ENCODE results near the gene CCDC9. TPM values are rescaled to one million over a fixed set of nuclear protein-coding genes. Genes with fewer than 3 reads are reported as not detected.
A peak's percentile ranks its signal among the peaks of the same experiment; 100 is the strongest.

Gene CCDC9
- total RNA-seq, 4 donors from 2014 or later = 20.9 to 27.5 (median 22.4) TPM

DNA sequence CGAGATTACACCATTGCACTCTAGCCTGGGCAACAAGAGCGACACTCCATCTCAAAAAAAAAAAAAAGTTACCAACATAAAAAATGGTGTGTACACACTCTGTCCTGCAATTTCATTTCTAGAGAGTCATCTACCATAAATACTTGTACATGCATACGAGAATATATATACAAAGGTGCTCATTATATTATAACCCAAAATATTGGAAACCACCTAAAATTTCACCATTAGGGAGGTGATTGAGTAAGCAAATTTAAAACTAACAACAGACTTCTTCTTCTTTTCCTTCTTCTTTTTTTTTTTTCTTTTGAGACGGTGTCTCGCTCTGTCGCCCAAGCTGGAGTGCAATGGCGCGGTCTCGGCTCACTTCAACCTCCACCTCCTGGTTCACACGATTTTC lies 45.9 kb downstream of the CCDC9 start:
- DNase-seq = no peak
- no peak overlapping the region for H3K4me3 ChIP-seq
- in situ Hi-C loops (cut with MboI; ENCODE audit: low pct_ligation_motif_present in 1 of 4, low pct_unique_long_range_greater_than_20kb in 1 of 4, low sequenced_read_pairs in 3 of 4) (loop anchor here in 1 of 4 donors (25.0 kb wide), 1 partner anchor 410 kb away; the partner anchor contains the start of gene EHD2), intact Hi-C loops (cut with DNase I; ENCODE audit: low total_unique reads) (no loop called here)
- H3K27ac ChIP-seq = no peak overlapping the region
- TF ChIP-seq POLR2A (IDR thresholded peaks at IDR 0.05) (no peak), POLR2AphosphoS5 (IDR thresholded peaks at IDR 0.05) (no peak), EP300 (IDR thresholded peaks at IDR 0.05; ENCODE audit: low read depth) (no peak)
- TF ChIP-seq, protein P1, sequence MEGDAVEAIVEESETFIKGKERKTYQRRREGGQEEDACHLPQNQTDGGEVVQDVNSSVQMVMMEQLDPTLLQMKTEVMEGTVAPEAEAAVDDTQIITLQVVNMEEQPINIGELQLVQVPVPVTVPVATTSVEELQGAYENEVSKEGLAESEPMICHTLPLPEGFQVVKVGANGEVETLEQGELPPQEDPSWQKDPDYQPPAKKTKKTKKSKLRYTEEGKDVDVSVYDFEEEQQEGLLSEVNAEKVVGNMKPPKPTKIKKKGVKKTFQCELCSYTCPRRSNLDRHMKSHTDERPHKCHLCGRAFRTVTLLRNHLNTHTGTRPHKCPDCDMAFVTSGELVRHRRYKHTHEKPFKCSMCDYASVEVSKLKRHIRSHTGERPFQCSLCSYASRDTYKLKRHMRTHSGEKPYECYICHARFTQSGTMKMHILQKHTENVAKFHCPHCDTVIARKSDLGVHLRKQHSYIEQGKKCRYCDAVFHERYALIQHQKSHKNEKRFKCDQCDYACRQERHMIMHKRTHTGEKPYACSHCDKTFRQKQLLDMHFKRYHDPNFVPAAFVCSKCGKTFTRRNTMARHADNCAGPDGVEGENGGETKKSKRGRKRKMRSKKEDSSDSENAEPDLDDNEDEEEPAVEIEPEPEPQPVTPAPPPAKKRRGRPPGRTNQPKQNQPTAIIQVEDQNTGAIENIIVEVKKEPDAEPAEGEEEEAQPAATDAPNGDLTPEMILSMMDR (IDR thresholded peaks at IDR 0.05) = no peak
- no peaks in the 10 kb centered on the region for H3K36me3 ChIP-seq
- H3K9me3 ChIP-seq = no peaks in the 10 kb centered on the region
- no peaks in the 10 kb centered on the region for H3K27me3 ChIP-seq
- H3K4me1 ChIP-seq = peaks cover 0 to 6% (median 0%) of the 10 kb centered on the region in 4 donors
- WGBS, 2 donors (ENCODE audit: low coverage in 1 of 2) = 84 to 91% methylated on average over 10 of the region's 10 CpGs

DNA sequence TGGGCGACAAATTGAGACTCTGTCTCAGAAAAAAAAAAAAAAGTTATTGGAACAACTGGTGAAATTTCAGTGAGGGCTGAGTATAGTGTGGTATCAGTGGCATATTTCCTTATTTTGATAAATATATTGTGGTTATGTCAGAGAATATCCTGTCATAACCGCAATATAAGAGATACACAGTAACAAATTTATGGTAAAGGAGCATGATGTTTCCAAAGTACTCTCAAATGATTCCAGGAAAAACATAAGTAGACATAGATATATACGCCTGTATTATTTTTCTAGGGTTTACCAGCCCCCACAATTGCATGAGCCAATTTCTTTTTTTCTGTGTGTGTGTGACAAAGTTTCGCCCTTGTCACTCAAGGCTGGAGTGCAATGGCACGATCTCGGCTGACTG lies 47.6 kb downstream of the CCDC9 start:
- Histone ChIP-seq H3K4me3 (no peak overlapping the region), H3K36me3 (no peaks in the 10 kb centered on the region), H3K27me3 (no peaks in the 10 kb centered on the region), H3K27ac (no peak overlapping the region), H3K9me3 (no peaks in the 10 kb centered on the region), H3K4me1 (peaks cover 0 to 6% (median 0%) of the 10 kb centered on the region in 4 donors)
- WGBS, 2 donors (ENCODE audit: low coverage in 1 of 2) = 85 to 86% methylated on average over 4 to 6 of the region's 6 CpGs
- TF ChIP-seq, protein P1 (IDR thresholded peaks at IDR 0.05) = no peak
- TF ChIP-seq POLR2A (IDR thresholded peaks at IDR 0.05) (no peak), EP300 (IDR thresholded peaks at IDR 0.05; ENCODE audit: low read depth) (no peak), POLR2AphosphoS5 (IDR thresholded peaks at IDR 0.05) (no peak)
- no peak for DNase-seq
- intact Hi-C loops (cut with DNase I; ENCODE audit: low total_unique reads) = no loop called here
- in situ Hi-C loops (cut with MboI; ENCODE audit: low pct_ligation_motif_present in 1 of 4, low pct_unique_long_range_greater_than_20kb in 1 of 4, low sequenced_read_pairs in 3 of 4) = loop anchor here in 1 of 4 donors (25.0 kb wide), 1 partner anchor 408 kb away; the partner anchor contains the start of gene EHD2

DNA sequence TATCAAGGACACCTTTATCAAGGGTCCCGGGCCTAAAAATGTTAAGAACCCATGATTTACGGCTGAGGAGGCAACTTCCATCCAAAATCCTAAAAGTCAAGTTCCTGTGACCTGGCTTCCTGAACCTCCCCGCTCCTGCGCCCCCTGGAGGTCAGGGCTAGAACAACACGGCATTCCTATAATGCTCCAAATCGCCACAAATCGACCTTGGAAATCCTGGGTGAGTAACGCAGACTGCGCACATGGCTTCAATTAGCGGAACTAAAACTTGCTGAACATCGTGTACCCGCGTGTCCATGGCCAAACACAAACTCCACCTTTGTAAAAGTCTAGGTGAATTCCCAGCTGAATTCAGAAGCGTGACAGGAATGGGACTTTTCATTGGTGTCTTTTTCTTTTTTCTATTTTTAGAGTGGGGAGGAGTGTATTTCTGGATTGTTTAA lies 49.0 kb downstream of the CCDC9 start:
- Histone ChIP-seq H3K27me3 (no peaks in the 10 kb centered on the region), H3K27ac (no peak overlapping the region), H3K4me1 (peaks cover 0 to 6% (median 0%) of the 10 kb centered on the region in 4 donors), H3K9me3 (no peaks in the 10 kb centered on the region), H3K4me3 (no peak overlapping the region), H3K36me3 (no peaks in the 10 kb centered on the region)
- in situ Hi-C loops (cut with MboI; ENCODE audit: low pct_ligation_motif_present in 1 of 4, low pct_unique_long_range_greater_than_20kb in 1 of 4, low sequenced_read_pairs in 3 of 4) = loop anchor here in 1 of 4 donors (25.0 kb wide), 1 partner anchor 407 kb away; the partner anchor contains the start of gene EHD2
- TF ChIP-seq POLR2A (IDR thresholded peaks at IDR 0.05) = no peak
- no peak for TF ChIP-seq POLR2AphosphoS5 (IDR thresholded peaks at IDR 0.05)
- no peak for TF ChIP-seq EP300 (IDR thresholded peaks at IDR 0.05; ENCODE audit: low read depth)
- TF ChIP-seq, protein P1 (IDR thresholded peaks at IDR 0.05) = peak; percentile 86 to 95 (median 93)
- peak; percentile 76 for DNase-seq
- intact Hi-C loops (cut with DNase I; ENCODE audit: low total_unique reads) = no loop called here
- WGBS, 2 donors (ENCODE audit: low coverage in 1 of 2) = 4 to 9% methylated on average over 7 to 14 of the region's 14 CpGs

DNA sequence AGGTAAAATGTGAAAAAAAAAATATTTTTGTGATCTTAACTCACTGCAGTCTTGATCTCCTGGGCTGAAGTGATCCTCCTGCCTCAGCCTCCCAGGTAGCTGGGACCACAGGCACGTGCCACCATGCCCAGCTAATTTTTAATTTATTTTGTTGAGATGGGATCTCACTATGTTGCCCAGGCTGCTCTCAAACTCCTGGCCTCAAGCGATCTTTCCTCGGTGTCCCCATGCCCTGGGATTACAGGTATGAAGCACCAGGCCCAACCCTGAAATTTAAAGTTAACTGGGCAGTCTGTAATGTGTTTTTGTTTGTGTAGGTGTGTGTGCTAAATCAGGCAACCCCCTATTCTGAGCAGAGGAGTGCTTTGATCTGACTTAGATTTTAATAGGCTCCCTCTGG lies 50.0 kb downstream of the CCDC9 start:
- no peak overlapping the region for H3K4me3 ChIP-seq
- in situ Hi-C loops (cut with MboI; ENCODE audit: low pct_ligation_motif_present in 1 of 4, low pct_unique_long_range_greater_than_20kb in 1 of 4, low sequenced_read_pairs in 3 of 4) = loop anchor here in 1 of 4 donors (25.0 kb wide), 1 partner anchor 406 kb away; the partner anchor contains the start of gene EHD2
- no peaks in the 10 kb centered on the region for H3K9me3 ChIP-seq
- H3K36me3 ChIP-seq = no peaks in the 10 kb centered on the region
- H3K27me3 ChIP-seq = peaks cover 6% of the 10 kb centered on the region
- no peak overlapping the region for H3K27ac ChIP-seq
- H3K4me1 ChIP-seq = peaks cover 0 to 6% (median 0%) of the 10 kb centered on the region in 4 donors
- TF ChIP-seq, protein P1 (IDR thresholded peaks at IDR 0.05) = no peak
- TF ChIP-seq EP300 (IDR thresholded peaks at IDR 0.05; ENCODE audit: low read depth) (no peak), POLR2AphosphoS5 (IDR thresholded peaks at IDR 0.05) (no peak), POLR2A (IDR thresholded peaks at IDR 0.05) (no peak)
- intact Hi-C loops (cut with DNase I; ENCODE audit: low total_unique reads) = no loop called here
- WGBS, 2 donors (ENCODE audit: low coverage in 1 of 2) = 90 to 95% methylated on average over 3 of the region's 3 CpGs
- no peak for DNase-seq

Measured in transverse colon (tissue), 4 donors.